Ovary (tissue), 9 donors: ENCODE data around the gene PSKH1. TPM values are rescaled to one million over a fixed set of nuclear protein-coding genes. Genes with fewer than 3 reads are reported as not detected.
A peak's percentile ranks its signal among the peaks of the same experiment; 100 is the strongest.

Experiments
- DNase-seq, 5 donors: peaks; one replicate each; pipeline ENCODE4 v3.0.0-alpha.2; 2019 to 2020
- H3K27ac ChIP-seq, 2 donors: fragments of 200-600 bp; one replicate each; pipeline versions ENCODE4 v1.5.1 to v1.8.0; 2019 to 2022
- H3K27me3 ChIP-seq: fragments of 200-600 bp; one replicate; pipeline ENCODE4 v1.8.0; 2022
- H3K36me3 ChIP-seq: fragments of 200-600 bp; sonication (generic); one replicate; pipeline ENCODE4 v1.5.1; 2019
- H3K4me1 ChIP-seq: one replicate; pipeline ENCODE4 v1.8.1; 2013; ENCODE audit warnings: mild to moderate bottlenecking, moderate library complexity; ENCODE audit not compliant: insufficient read depth
- H3K4me3 ChIP-seq: fragments of 200-600 bp; sonication (generic); one replicate; pipeline ENCODE4 v1.5.1; 2017
- H3K9me3 ChIP-seq, 2 donors: fragments of 200-600 bp in 1 of 2; sonication (generic) in 1 of 2; one replicate each; pipeline versions ENCODE4 v1.5.1 to v1.8.1; 2013 to 2019; ENCODE audit warnings: mild to moderate bottlenecking in 1 of 2, moderate library complexity in 1 of 2
- CTCF ChIP-seq, 3 donors: fragments of 450-650 bp in 2 of 3; fragments of 200-600 bp in 1 of 3; IDR thresholded peaks; one replicate each; pipeline versions ENCODE4 v1.5.1 to v1.8.0; 2016 to 2022; ENCODE audit warnings: antibody characterized with exemption in 3 of 3, mild to moderate bottlenecking in 1 of 3
- EP300 ChIP-seq: sonication (generic); formaldehyde crosslinking; IDR thresholded peaks from one replicate; pipeline ENCODE4 v1.6.1; 2017; ENCODE audit warnings: antibody characterized with exemption
- POLR2A ChIP-seq: fragments of 450-650 bp; IDR thresholded peaks from one replicate; pipeline ENCODE4 v1.6.1; 2017; ENCODE audit warnings: antibody characterized with exemption, mild to moderate bottlenecking, moderate library complexity
- WGBS, 3 donors: extraction: QIAGEN DNeasy Blood & Tissue Kit in 1 of 3; methylation state at CpG; one replicate each; pipeline versions ENCODE4 v1.1.5 to v1.1.7; 2013 to 2017; 5-methylcytosine and 5-hydroxymethylcytosine counted together
- intact Hi-C, 4 donors: fragments of 100-400 bp; cut with DNase I; formaldehyde crosslinking; loops; one replicate each; pipeline versions ENCODE4 v1.11.0 to v1.15.1; 2022 to 2023
- polyA plus RNA-seq, 2 donors: library from polyadenylated mRNA; stranded (reverse); fragments of 200-250 nt in 1 of 2; fragments of 350-450 nt in 1 of 2; fragmentation: Illumina TruSeq in 1 of 2; extraction: RNeasy Lipid Tissue Mini Kit (QIAGEN cat#74804) in 1 of 2; gene quantifications; one replicate each; pipeline ENCODE4 v1.2.3, GENCODE V29; 2013 to 2014
- total RNA-seq, 7 donors: library from RNA; depleted of rRNA in 2 of 7; stranded (reverse); fragments of >200 nt in 2 of 7; fragmentation: NEBNext Ultra II Directional in 3 of 7; extraction: Animal tissue kit (Norgen Biotek cat#: 25700) in 3 of 7; gene quantifications; one replicate each; pipeline versions ENCODE4 v1.1.0 to v1.2.4, GENCODE V29; 2016 to 2023
- donor health status: DM: no; HTN: no; CAD: no; lungs with moderate emphysema.
- donor health status: DM: no; HTN: no; CAD: no.
- donor health status: Bipolar disorder and iron deficiency.
- donor health status: DM: yes; HTN: yes; CAD: no.
- donor health status: DM: no; HTN: no; CAD: no.
- donor health status: DM: yes; HTN: yes; CAD: no.

Gene PSKH1
- total and polyA plus RNA-seq, 9 donors = 9.6 to 38.9 (median 26.6) TPM

GRCh38 chr16:67846063-67846319 is 47.1 kb upstream of the PSKH1 start:
- no peaks in the 10 kb centered on the region for H3K27me3 ChIP-seq
- H3K4me3 ChIP-seq = peak overlapping the region; percentile 93
- no peak for DNase-seq
- H3K4me1 ChIP-seq = peaks cover 16% of the 10 kb centered on the region
- intact Hi-C loops = no loop called here
- 11 to 21% (median 14%) methylated on average over 2 of the region's 2 CpGs for WGBS, 3 donors
- TF ChIP-seq EP300 = no peak
- no peak for TF ChIP-seq POLR2A
- no peak for TF ChIP-seq CTCF (IDR thresholded peaks at IDR 0.05)
- H3K9me3 ChIP-seq = no peaks in the 10 kb centered on the region
- no peaks in the 10 kb centered on the region for H3K36me3 ChIP-seq
- peak overlapping the region; percentile 53 to 96 for H3K27ac ChIP-seq

- Histone ChIP-seq H3K4me1 (peaks cover 16% of the 10 kb centered on the region), H3K27ac (peak within 1 kb of the TSS; percentile 53 to 96), H3K9me3 (no peaks in the 10 kb centered on the region), H3K36me3 (no peaks in the 10 kb centered on the region), H3K27me3 (no peaks in the 10 kb centered on the region), H3K4me3 (peak within 1 kb of the TSS; percentile 93)
- peak; percentile 56 for TF ChIP-seq POLR2A
- TF ChIP-seq CTCF (IDR thresholded peaks at IDR 0.05) = no peak
- 0 to 1% (median 1%) methylated on average over 37 to 57 of the region's 57 CpGs for WGBS, 3 donors
- intact Hi-C loops = no loop called here
- peak; percentile 95 to 97 (median 96) for DNase-seq
Observed at GRCh38 chr16:67846320-67847063, 46.6 kb upstream of the PSKH1 start, which contains the start of gene NUTF2. NUTF2 (plus strand) TSS chr16:67846933; CDS start chr16:67865131, 18,198 bp downstream.

- TF ChIP-seq EP300 (no peak), CTCF (IDR thresholded peaks at IDR 0.05) (no peak), POLR2A (no peak)
- WGBS, 3 donors = 0 to 1% (median 0%) methylated on average over 39 to 62 of the region's 62 CpGs
- Histone ChIP-seq H3K27ac (peak within 1 kb of the TSS; percentile 53 to 96), H3K36me3 (no peaks in the 10 kb centered on the region), H3K4me1 (peaks cover 16% of the 10 kb centered on the region), H3K4me3 (peak within 1 kb of the TSS; percentile 93), H3K9me3 (no peaks in the 10 kb centered on the region), H3K27me3 (no peaks in the 10 kb centered on the region)
- DNase-seq = no peak
- intact Hi-C loops = no loop called here
Observed at GRCh38 chr16:67847064-67847861, 45.8 kb upstream of the PSKH1 start, which contains the start of gene CENPT. CENPT (minus strand) TSS chr16:67847693; CDS start chr16:67833859, 13,834 bp downstream.

GRCh38 chr16:67848118-67848517 is 44.9 kb upstream of the PSKH1 start:
- Histone ChIP-seq H3K36me3 (no peaks in the 10 kb centered on the region), H3K9me3 (no peaks in the 10 kb centered on the region), H3K27me3 (no peaks in the 10 kb centered on the region), H3K4me3 (peak overlapping the region; percentile 93), H3K27ac (no peak overlapping the region), H3K4me1 (peaks cover 16% of the 10 kb centered on the region)
- no peak for DNase-seq
- intact Hi-C loops = no loop called here
- 61 to 77% (median 66%) methylated on average over 11 of the region's 11 CpGs for WGBS, 3 donors
- TF ChIP-seq EP300 (no peak), CTCF (IDR thresholded peaks at IDR 0.05) (no peak), POLR2A (no peak)
